Left ventricle myocardium superior (tissue), 1 donor: ENCODE results near the gene SEMA4D. TPM values are rescaled to one million over a fixed set of nuclear protein-coding genes. Genes with fewer than 3 reads are reported as not detected.

Experiments used
- ATAC-seq: fragments of 200-7000 bp; cut with Tn5 transposase; one replicate; pipeline ENCODE4 v1.9.1; 2020; ENCODE audit warnings: mild to moderate bottlenecking, moderate library complexity
- DNase-seq: peaks from one replicate; pipeline ENCODE4 v3.0.0-alpha.2; 2020
- intact Hi-C: fragments of 100-400 bp; cut with micrococcal nuclease; formaldehyde crosslinking; loops from one replicate; pipeline ENCODE4 v1.11.0; 2022
- total RNA-seq: library from RNA; stranded (reverse); fragmentation: NEBNext Ultra II Directional; extraction: Animal tissue kit (Norgen Biotek cat#: 25700); gene quantifications from one replicate; pipeline ENCODE4 v1.2.1, GENCODE V29; 2021
- donor health status: DM: no; HTN: yes; CAD: no; lungs with severe emphysema.

The SEMA4D gene
- total RNA-seq, 1 donor from 2014 or later: 24.7 TPM

DNA sequence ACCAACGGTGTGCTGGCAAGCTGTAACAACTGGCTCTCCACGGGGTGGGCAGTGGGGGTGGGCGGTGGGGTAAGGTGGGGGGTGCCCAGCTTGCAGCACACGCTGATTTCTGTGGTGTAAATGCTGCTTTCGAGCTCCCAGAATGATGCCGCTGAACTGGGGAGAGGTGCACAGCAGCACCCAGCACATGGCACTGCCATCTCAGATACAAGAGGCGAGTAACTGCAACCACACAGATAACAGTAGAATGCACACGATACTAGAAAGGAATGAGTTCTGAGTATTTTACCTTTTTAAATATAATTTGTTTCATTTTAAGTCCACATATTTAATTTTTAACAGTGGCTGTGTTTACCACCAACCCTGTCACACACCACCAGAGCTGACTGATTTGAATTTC, 87.9 kb downstream of the SEMA4D start:
- ATAC-seq (no peak), DNase-seq (no peak)
- intact Hi-C loops: no loop called here

DNA sequence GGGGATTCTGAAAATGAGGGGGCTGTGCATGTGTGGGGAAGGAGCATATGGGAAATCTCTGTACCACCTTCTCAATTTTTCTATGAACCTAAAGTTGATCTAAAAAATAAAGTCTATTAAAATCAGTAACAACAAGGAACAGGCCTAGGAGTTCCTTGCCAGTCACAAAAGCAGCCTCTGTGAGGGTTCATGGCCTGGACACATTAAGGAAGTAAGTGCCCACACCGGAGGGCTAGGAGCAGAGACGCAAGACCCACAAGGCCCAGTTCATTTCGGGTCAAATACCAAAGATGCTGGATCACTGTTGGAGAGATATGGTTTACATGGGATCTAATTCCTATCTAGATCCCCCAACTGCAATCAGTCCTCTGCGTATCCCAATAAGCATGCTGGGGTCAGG, 88.4 kb downstream of the SEMA4D start:
- ATAC-seq (no peak), DNase-seq (no peak)
- intact Hi-C loops: no loop called here

DNA sequence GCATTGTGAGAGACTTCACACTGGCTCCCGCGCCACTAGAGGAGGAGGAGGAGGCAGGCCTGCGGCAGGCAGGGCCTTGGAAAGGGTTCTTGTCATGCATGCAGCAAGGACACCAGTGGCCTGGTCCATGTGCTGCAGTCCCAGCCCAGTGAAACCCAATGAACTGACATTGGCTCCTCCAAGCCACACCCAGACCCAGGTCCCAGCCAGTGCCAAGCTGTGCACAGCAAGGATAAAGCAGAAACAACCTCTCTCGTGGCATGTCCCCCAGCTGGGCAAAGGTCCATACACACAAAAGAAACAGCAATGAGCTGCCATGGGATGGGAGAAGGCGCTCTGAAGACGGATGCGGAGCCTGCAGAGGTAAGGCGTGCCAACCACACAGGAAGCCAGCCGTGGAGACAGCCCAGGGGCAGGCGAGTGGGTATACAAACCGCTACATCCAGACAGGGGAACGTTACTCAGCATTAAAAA, 89.2 kb downstream of the SEMA4D start:
- ATAC-seq (no peak), DNase-seq (no peak)
- intact Hi-C loops: no loop called here

DNA sequence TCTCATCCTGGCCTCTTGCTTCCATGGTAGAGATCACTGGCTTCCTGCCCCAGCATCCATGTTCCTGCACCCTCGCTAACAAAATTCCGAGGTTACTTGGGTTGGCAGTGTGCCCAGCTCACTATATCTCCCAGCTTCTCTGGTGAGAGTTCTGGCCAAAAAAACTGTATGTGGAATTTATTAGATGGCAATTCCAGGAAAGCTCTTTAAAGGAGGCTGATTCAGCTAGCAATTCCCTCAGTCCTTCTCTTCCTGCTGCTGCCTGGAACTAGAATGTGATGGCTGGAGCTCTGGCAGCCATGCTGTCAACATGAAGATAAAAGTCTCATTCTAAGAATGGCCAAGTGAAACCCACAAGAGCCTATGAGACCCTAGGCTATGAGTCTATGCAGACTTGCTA, 90.8 kb downstream of the SEMA4D start:
- DNase-seq (no peak), ATAC-seq (no peak)
- intact Hi-C loops: no loop called here

DNA sequence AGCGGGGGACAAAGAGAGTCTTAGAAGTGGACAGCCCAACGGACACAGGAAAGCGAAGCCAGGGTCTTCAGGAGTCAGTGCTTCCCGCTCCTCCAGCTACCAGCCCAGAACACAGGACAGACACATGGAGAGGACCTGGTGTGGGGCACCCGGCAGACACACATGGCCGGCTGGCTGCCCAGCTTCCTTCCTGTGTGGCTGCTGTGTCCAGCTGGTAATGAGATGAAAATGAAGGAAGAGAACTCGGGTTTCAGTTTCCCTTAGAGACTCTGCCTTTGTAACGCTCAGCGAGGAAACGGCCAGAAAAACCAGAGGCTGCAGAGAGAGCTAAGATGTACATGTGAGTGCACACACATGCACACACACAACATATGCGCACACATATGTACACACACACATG, 92.1 kb downstream of the SEMA4D start:
- DNase-seq (peak; percentile 61), ATAC-seq (peak; percentile 66)
- intact Hi-C loops: no loop called here

DNA sequence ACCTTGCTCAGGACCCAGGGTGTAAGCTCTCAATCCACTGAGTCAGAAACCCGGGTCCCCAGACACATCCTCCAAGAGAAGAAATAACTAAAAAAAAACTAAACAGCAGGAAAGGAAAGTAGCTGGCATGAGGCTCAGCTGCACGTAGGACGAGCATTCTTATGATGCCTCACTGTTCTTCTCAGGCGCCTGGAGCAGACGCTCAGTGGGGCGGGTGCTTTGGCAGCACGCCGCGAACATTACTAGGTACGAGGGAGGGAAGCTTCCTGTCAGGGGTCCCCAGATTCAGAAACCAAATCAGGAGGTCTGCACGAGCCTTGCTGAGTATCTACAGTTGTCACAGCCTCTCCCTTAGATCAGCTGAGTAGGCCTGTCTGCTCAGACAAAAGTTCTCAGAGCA, 93.8 kb downstream of the SEMA4D start:
- intact Hi-C loops: no loop called here
- ATAC-seq (no peak), DNase-seq (no peak)

DNA sequence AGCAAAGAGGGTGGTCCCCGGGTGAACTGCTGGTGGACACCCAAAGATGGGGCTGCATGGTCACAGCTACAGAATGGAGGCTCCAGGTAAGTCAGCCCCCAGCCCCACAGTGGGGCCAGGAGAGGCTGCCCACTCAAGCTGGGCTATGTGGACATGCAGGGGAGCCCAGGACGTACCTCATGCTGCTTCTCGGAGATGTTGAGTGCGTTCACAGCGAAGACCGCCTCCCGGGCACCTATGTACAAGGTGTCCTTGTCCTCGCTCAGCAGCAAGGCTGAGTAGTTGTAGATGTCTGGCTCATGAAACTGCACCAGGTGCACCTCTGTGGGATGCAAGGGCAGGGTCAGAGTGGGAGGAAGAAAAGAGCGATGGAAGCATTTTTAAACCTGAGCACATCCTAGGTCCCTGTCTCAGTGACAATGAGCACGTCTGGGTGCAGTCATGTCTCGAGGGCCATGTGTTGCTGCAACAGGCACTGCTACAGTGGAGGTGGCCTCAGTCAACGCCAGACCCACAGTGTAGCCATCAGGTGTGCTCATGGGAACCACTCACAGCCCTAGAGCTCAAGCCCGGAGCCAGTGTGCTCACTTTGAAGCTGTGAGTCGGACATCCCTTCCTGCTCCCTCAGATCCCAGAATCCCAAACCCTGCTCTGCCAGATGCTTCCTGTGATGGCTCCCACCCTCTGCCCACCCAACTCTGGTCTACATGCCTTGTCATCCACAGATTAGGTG, 95.1 kb downstream of the SEMA4D start:
- DNase-seq: no peak
- no peak for ATAC-seq
- intact Hi-C loops: no loop called here

DNA sequence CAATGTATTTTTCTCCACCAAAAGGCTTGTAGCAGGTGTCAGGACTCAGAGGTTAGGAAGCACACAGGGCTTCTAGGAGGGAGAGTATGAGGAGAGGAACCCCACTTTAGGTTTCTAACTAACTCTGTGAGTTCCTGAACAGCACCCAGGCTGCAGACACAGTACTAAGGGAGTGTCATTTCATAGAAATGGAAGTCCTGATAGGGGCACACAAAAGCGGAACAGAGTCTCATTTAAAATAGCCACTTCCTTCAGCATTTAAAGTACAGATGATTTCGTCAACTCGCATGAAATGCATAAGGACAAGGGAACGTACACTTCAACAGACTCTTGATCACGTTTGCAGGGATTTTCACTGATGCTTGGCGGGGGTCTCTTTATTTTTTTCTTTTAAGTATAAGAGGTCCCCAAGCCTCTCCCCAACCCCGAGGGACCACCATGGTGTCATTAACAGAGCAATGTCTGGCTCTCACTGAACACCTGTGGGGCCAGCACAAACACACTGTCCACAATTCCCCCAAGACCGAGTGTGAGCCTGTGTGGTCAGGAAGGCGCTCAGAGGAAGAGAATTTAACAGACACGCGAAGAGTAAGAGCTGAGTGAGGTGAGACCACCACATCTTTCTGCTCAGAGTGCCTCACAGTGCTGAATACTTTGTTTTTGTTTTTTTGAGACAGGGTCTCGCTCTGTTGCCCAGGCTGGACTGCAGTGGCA, 97.4 kb downstream of the SEMA4D start:
- DNase-seq (no peak), ATAC-seq (peak; percentile 63)
- intact Hi-C loops: no loop called here

DNA sequence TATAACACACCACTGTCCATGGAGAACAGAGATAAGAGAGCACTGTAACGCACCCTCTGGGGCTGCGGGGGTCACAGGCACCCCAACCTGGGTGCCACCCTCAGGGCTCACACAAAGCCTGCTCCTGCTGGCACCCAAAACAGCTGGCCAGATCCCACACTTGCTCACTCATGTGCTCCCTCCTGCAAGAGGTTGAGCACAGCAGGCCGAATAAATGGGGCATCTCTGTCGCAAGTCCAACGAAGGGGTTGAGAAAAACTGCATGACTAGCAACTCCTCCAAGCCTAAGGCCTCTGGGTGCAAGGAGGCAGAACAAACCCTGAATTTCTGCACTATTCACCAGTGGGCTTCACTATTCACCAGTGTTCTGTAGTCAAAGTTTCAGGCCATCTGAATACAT, 99.3 kb downstream of the SEMA4D start:
- intact Hi-C loops: no loop called here

DNA sequence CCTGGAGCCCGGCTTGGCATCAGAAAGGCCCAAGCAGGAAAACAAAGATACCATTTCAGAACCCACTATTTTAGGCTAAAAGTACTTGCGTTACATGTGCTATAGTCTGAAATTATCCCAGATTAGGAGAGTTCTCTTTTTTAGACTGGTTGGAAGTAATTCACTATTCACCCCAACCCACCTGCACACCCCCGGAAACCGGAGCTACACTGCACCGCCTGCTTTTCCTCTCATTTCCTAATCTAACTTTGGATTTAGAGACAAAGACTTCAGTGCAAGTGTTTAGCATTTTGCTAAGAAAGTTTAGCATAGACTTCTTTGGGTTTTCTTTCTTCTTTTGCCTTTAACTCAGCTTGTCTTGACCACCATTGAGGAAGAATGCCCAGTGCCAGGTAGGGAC, 100.4 kb downstream of the SEMA4D start:
- no peak for ATAC-seq
- DNase-seq: no peak
- intact Hi-C loops: no loop called here

More for the DNA sequence above, 99.3 kb downstream of the SEMA4D start:
- no peak for DNase-seq
- no peak for ATAC-seq

DNA sequence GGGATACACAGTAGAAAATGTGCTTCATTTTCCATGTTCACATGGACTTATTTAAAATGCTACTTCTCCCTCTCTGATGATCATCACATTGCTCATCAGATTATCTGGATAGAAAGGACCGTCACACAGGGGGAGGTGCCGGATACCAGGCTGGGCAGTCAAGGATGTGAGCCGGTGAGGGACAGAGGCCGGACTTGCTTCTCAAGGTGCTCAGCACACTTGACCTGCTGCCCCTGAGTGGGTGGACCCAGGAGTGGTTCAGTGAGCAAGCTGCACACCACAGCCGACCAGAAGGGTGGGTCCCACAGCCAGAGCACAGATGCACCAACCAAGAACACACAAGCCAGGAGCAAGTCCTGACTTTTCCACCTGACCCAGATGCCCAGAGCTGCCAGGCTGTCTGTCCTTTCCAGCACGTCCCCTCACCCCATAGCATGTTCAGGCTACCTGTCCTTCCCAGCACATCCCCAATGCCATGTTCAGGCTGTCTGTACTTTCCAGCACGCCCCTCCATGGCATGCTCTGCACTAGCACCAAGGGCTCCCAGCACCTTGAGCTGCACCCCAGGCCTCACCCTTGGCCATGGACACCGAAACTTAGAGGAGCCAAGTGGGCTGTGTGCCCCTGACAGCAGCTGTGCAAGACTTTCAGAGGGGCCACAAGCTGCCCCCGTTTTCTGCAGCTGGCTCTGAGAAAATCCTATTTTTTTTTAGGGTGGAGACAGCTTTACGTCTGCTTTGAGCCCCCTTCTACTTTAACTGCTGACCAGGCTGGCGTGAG, 101.8 kb downstream of the SEMA4D start:
- ATAC-seq (no peak), DNase-seq (no peak)
- intact Hi-C loops: no loop called here

DNA sequence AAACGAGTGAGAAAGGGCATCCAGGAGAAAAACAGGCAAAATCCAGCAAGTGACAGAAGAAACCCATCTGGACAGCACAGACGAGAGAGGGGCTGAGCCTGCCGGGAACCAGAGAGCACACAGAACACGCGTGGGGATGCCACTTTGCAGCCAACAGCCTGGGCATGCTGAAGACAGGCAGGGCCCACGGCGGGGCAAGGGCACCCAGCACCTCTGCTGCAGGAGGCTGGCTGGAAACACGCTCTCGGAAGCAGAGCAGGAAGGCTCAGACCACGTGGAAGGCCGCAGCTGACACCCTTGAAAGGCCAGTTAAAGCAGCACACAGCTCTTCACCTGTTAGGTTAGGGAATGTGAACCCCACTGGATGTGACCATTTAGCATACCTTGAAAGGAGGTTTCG, 103.5 kb downstream of the SEMA4D start:
- no peak for ATAC-seq
- intact Hi-C loops: no loop called here
- no peak for DNase-seq

DNA sequence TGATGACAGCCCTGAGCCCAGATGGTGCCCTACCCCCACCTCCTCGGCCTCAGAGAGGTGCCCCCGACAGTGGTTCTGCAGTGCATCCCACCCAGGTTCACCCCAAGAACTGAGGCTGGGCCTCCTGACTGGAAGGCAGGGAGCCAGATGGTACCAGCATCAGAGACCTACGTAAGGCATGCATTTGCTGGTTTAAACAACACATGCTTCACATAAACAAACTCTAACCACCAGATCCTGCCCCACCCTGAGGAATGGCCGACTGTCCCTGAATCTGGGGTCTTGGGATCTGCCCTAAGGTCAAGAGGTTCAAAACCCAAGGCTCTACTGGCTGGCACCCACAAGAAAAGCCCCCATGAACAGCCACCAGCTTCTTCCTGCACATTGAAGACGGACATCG, 106.3 kb downstream of the SEMA4D start:
- intact Hi-C loops: no loop called here
- DNase-seq: no peak
- ATAC-seq: no peak

DNA sequence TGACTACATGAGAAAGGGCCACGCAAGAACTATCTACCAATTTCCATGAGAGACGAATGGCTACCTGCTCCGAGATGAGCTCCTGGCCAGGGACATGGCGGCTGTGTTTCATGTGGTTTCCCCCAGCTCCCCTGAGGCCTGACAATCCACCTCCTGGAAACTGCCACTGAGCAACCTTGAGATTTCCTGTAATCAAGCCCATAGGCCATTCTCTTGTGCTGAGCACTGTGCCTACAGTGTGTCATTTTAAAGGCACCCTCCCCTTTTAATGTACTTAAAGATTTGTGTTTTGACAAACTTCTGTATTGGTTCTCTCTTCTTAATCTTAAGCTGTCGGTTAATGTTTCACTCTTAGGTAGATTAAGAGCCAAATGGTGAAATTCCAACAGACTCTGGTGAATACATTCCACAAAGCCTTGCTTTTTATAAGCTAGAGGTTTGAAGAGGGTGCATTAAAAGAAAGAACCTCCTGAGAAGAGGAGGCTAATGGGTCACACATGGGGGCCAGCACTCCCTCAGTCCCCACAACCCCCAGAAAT, 107.3 kb downstream of the SEMA4D start:
- ATAC-seq: no peak
- intact Hi-C loops: no loop called here
- DNase-seq: no peak

DNA sequence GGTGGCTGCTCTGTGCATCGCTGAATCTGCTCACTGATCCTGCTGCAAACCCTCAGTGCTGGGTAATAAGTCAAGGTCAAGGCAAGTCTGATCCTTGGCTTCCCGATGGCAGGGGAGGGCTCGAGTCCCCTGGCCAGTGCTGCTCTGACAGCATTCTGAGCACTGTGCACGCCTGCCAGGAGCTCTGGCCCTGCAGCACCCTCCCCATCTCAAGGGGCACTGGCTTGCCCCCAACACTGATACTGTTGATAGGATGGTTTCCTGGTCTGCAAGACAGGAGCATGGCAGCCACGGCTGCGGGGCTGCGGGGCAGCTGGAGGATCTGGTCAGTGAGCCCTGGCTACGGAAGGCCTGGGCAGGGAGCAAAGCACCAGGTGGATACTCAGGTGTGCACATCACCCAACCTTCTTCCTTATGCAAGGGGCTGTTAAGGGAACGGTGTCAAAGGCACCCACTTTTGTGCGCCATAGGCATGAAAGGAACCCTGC, 107.8 kb downstream of the SEMA4D start:
- intact Hi-C loops: no loop called here
- ATAC-seq (no peak), DNase-seq (no peak)

DNA sequence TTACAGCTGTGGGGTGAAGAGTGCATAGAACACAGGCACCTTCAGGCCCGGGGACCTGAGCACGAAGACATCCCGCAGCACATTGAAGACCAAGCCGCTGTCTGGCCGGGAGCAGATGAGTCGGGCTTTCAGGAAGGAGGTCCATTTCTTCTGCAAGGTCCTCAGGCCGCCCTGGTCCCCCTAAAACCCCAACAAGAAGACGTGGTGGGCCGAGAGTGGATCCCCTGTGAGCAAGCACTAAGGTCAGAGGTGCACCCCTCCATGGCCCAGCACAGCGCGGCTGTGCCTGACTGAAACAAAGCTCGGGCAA, 109.1 kb downstream of the SEMA4D start:
- DNase-seq (no peak), ATAC-seq (no peak)
- intact Hi-C loops: no loop called here

DNA sequence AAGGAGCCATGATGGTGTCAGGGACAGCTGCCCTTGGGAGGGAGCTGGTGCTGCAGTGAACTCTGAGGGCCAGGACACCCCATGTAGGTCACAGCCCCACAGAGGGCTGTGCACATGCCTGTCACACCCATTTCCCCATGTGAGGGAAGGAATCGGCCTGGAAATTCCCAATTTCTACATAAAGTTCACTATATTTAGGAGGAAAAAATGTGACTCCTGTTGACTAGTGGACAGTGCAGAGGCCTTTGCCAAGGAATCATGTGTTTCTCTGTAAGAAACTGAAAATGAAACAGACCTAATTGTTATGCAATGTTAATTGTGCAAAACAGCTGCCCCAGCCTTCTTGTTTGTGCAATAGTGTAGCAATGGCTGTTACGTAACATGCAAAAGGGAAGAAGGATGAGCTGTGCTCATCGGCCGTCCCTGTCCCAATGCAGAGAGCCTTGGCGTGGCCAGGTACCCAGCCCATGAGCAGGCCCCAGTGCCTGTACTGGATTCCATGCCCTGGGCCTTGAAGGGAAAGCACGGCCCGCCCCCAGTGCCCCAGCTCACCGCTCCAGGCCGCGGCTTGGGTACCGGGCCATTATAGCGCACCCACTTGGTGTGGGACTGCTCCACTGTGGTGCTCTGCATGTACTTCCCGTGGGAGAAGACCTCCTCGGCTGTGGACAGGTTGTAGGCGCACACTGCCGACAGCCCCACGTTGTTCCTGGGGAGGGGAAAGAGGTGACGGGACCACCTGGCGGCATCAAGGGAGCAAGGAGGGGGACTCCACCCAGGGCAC, 109.6 kb downstream of the SEMA4D start:
- peak; percentile 78 for ATAC-seq
- intact Hi-C loops: no loop called here
- DNase-seq: peak; percentile 61

DNA sequence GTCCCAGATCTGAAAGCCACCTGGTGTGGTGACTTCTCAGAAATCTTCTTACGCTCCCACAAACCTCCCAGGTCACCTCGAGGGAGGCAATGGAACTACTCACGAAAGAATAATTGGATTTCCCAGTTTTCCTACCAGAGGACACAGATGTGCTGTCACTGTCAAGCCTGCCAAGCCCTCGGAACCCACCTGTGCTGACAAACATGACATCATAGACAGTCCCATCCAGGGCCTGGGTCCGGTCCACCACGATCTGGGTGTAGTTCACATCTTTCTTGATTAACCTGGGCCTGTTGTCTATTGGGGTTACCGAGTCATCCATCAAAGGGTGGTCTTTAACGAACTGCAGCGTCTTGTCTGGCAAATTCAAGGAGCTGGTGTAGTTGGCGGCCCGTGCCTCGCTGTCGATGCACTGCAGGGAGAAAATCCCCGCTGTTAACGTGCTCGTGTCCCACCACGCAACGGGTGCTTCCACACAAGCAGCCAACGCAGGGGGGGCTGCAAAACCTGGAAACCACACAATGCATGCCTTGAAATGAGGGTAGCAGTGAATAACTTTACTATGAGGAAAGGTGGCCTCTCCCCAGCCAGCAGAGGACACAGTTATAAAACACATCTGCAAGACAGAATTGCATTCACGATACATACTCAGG, 110.6 kb downstream of the SEMA4D start:
- DNase-seq (no peak), ATAC-seq (no peak)
- intact Hi-C loops: no loop called here

DNA sequence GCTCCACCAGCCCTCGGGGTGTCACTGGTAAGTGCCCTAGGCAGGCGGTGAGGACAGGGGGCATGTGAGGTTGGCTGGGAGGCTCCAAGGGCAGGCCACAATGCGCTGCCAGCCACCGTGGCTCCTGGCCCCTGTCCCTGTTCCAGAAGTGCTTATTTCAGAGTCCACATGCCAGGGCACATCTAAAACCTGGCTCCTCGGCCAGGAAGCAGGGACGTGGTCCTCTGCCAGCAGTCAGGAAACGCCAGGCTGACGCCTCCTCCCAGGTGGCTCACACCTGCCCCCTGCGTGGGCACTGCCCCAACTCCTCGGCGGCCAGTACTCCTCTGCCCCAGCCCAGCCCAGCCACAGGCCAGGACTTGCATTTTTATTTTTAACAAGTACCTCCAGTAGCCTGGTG, 111.1 kb downstream of the SEMA4D start:
- peak; percentile 78 for DNase-seq
- peak; percentile 89 for ATAC-seq
- intact Hi-C loops: no loop called here
